K562 (cell line): ENCODE results near the gene MAPK8IP2. TPM values are rescaled to one million over a fixed set of nuclear protein-coding genes. Genes with fewer than 3 reads are reported as not detected.
A peak's percentile ranks its signal among the peaks of the same experiment; 100 is the strongest.

ENCODE experiments used
- ATF7 ChIP-seq: fragments of 450-650 bp; IDR thresholded peaks from 2 replicates; pipeline ENCODE4 v1.7.1; 2014; ENCODE audit warnings: mild to moderate bottlenecking, moderate library complexity
- JUND ChIP-seq, 2 experiments: IDR thresholded peaks; 2 replicates in 1 of 2; 3 replicates in 1 of 2; pipeline ENCODE4 v1.6.1; 2011; ENCODE audit warnings: borderline replicate concordance in 2 of 2, low read depth in 2 of 2, low read length in 2 of 2, improper control_type of control experiment in 1 of 2, missing biosample characterization in 1 of 2, missing genetic modification characterization in 1 of 2, missing genetic modification reagents in 1 of 2
- RBFOX2 ChIP-seq: fragments of 200-400 bp; formaldehyde crosslinking; IDR thresholded peaks from 2 replicates; pipeline ENCODE4 v1.6.1; 2017; ENCODE audit warnings: low read depth, mild to moderate bottlenecking, low read length, moderate library complexity
- polyA plus RNA-seq, 8 experiments: library from polyadenylated mRNA; depleted of rRNA in 4 of 8; stranded (reverse) in 5 of 8; unstranded in 3 of 8; fragments of >200 nt; fragmentation: Nextera tagmentation in 2 of 8; fragmentation: Illumina TruSeq in 1 of 8; extraction: Ambion mirVana in 2 of 8; extraction: Trizol in 1 of 8; gene quantifications; 2 replicates each; pipeline versions ENCODE4 v1.2.1 to v1.2.3, GENCODE V29; 2011 to 2014; ENCODE audit warnings: inconsistent platforms in 1 of 8, missing spikeins in 1 of 8
- total RNA-seq, 7 experiments: library from RNA; depleted of rRNA in 6 of 7; stranded (reverse); fragments of >200 nt in 6 of 7; fragmentation: Illumina TruSeq in 2 of 7; extraction: Trizol in 2 of 7; gene quantifications; 2 replicates each; pipeline versions ENCODE4 v1.2.1 to v1.2.3, GENCODE V29; 2011 to 2021; ENCODE audit warnings: low replicate concordance in 1 of 7
- TF ChIP-seq, protein P1 (sequence below): IDR thresholded peaks from 2 replicates; pipeline ENCODE4 v1.6.1; 2011; ENCODE audit warnings: borderline replicate concordance, low read depth, mild to moderate bottlenecking, moderate library complexity, low read length; ENCODE audit not compliant: insufficient read depth, poor library complexity, severe bottlenecking
- TF ChIP-seq, protein P2 (sequence below), 2 experiments: fragments of 450-650 bp in 1 of 2; sonication (generic) in 1 of 2; formaldehyde crosslinking in 1 of 2; IDR thresholded peaks; 2 replicates each; pipeline versions ENCODE4 v1.7.1 to v1.9.0; 2016 to 2022; ENCODE audit warnings: inconsistent platforms in 1 of 2, mild to moderate bottlenecking in 1 of 2, missing genetic modification reagents in 1 of 2
- TF ChIP-seq, protein P3 (sequence below), 2 experiments: IDR thresholded peaks; 2 replicates each; pipeline ENCODE4 v1.6.1; 2011; ENCODE audit warnings: borderline replicate concordance in 1 of 2, control low read depth in 1 of 2, low read depth in 1 of 2, low read length in 1 of 2, mild to moderate bottlenecking in 1 of 2, mixed read lengths in 1 of 2, moderate library complexity in 1 of 2; ENCODE audit not compliant: insufficient read depth in 1 of 2, insufficient read length in 1 of 2, poor library complexity in 1 of 2, severe bottlenecking in 1 of 2; ENCODE audit errors: extremely low read depth in 1 of 2
- TF ChIP-seq, protein P4 (sequence below), 3 experiments: IDR thresholded peaks in 2 of 3; conservative IDR thresholded peaks in 1 of 3; 2 replicates each; pipeline ENCODE4 v1.5.1; 2011 to 2012; ENCODE audit warnings: low read length in 3 of 3, mild to moderate bottlenecking in 3 of 3, control low read depth in 2 of 3, improper control_type of control experiment in 1 of 3, inconsistent platforms in 1 of 3, low read depth in 1 of 3, mixed read lengths in 1 of 3, moderate library complexity in 1 of 3; ENCODE audit not compliant: insufficient read depth in 2 of 3

The MAPK8IP2 gene
- total and polyA plus RNA-seq, 9 of the 15 experiments (the other 6 are each of a cell fraction or from before 2014, with no cell fraction given), result 0.01 to 0.47 (median 0.07) TPM; not detected in 2

DNA sequence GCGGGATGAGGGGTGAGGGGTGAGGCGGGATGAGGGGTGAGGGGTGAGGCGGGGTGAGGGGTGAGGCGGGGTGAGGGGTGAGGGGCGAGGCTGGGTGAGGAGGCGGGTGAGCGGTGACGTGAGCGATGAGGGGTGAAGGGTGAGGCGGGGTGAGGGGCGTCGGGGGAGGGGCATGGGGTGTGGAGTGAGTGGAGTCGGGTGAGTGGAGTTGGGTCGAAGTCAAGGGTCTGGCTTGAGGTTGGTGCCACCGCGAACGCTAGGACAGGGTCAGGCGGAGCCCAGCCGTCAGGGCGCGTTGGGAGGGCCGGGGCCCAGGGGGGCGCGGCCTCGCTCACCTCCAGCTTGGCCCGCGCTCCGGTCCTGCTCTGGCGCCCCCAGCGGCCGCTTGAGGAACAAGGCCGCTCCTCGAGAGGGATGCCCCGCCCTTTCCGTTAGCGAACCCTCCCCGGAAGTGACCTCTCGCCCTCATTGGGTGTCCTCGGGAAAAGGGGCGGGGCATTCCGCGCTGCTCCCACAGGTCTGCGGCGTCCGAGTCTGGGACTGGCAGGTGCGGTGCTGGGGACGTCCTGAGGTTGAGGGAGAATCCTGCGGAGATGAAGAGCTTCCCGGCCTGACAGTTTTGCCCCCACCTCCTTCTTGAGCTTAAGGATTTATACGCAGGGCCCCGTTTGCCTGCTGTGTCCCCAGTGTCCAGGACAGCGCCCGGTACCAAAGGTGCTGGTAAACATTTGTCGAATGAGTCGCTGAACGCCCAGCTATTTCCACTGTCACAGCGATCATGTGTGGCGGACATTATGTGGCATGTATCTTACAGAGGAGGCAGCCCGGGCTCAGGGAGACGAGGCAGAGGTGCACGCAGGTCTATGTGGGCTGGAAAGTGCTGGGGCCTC lies 37.8 kb upstream of the MAPK8IP2 start, which contains the start of gene SYCE3 (continued):
- TF ChIP-seq, protein P1, sequence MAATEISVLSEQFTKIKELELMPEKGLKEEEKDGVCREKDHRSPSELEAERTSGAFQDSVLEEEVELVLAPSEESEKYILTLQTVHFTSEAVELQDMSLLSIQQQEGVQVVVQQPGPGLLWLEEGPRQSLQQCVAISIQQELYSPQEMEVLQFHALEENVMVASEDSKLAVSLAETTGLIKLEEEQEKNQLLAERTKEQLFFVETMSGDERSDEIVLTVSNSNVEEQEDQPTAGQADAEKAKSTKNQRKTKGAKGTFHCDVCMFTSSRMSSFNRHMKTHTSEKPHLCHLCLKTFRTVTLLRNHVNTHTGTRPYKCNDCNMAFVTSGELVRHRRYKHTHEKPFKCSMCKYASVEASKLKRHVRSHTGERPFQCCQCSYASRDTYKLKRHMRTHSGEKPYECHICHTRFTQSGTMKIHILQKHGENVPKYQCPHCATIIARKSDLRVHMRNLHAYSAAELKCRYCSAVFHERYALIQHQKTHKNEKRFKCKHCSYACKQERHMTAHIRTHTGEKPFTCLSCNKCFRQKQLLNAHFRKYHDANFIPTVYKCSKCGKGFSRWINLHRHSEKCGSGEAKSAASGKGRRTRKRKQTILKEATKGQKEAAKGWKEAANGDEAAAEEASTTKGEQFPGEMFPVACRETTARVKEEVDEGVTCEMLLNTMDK, result peak; percentile 85
- TF ChIP-seq, protein P2, sequence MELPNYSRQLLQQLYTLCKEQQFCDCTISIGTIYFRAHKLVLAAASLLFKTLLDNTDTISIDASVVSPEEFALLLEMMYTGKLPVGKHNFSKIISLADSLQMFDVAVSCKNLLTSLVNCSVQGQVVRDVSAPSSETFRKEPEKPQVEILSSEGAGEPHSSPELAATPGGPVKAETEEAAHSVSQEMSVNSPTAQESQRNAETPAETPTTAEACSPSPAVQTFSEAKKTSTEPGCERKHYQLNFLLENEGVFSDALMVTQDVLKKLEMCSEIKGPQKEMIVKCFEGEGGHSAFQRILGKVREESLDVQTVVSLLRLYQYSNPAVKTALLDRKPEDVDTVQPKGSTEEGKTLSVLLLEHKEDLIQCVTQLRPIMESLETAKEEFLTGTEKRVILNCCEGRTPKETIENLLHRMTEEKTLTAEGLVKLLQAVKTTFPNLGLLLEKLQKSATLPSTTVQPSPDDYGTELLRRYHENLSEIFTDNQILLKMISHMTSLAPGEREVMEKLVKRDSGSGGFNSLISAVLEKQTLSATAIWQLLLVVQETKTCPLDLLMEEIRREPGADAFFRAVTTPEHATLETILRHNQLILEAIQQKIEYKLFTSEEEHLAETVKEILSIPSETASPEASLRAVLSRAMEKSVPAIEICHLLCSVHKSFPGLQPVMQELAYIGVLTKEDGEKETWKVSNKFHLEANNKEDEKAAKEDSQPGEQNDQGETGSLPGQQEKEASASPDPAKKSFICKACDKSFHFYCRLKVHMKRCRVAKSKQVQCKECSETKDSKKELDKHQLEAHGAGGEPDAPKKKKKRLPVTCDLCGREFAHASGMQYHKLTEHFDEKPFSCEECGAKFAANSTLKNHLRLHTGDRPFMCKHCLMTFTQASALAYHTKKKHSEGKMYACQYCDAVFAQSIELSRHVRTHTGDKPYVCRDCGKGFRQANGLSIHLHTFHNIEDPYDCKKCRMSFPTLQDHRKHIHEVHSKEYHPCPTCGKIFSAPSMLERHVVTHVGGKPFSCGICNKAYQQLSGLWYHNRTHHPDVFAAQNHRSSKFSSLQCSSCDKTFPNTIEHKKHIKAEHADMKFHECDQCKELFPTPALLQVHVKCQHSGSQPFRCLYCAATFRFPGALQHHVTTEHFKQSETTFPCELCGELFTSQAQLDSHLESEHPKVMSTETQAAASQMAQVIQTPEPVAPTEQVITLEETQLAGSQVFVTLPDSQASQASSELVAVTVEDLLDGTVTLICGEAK (IDR thresholded peaks at IDR 0.05), result peak; percentile 73
- TF ChIP-seq, protein P2 (CRISPR knock-in tag; IDR thresholded peaks at IDR 0.05), result no peak
- TF ChIP-seq ATF7 (peak; percentile 66), RBFOX2 (peak; percentile 73), JUND (IDR thresholded peaks at IDR 0.05; ENCODE audit: borderline replicate concordance, low read depth, low read length) (0 out of 2 replicates have a peak, but pooled peaks have one; percentile 34), JUND (tag; IDR thresholded peaks at IDR 0.05; ENCODE audit: borderline replicate concordance, low read depth, low read length) (no peak; the same call in 2 of the 3 replicates)
- TF ChIP-seq, protein P3, sequence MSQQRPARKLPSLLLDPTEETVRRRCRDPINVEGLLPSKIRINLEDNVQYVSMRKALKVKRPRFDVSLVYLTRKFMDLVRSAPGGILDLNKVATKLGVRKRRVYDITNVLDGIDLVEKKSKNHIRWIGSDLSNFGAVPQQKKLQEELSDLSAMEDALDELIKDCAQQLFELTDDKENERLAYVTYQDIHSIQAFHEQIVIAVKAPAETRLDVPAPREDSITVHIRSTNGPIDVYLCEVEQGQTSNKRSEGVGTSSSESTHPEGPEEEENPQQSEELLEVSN (IDR thresholded peaks at IDR 0.05; ENCODE audit: borderline replicate concordance in 1 of 2, extremely low read depth in 1 of 2, insufficient read depth in 1 of 2, insufficient read length in 1 of 2, low read depth in 1 of 2, low read length in 1 of 2, poor library complexity in 1 of 2, severe bottlenecking in 1 of 2), result peak in 1 of 2 experiments; percentile 35
- TF ChIP-seq, protein P4, sequence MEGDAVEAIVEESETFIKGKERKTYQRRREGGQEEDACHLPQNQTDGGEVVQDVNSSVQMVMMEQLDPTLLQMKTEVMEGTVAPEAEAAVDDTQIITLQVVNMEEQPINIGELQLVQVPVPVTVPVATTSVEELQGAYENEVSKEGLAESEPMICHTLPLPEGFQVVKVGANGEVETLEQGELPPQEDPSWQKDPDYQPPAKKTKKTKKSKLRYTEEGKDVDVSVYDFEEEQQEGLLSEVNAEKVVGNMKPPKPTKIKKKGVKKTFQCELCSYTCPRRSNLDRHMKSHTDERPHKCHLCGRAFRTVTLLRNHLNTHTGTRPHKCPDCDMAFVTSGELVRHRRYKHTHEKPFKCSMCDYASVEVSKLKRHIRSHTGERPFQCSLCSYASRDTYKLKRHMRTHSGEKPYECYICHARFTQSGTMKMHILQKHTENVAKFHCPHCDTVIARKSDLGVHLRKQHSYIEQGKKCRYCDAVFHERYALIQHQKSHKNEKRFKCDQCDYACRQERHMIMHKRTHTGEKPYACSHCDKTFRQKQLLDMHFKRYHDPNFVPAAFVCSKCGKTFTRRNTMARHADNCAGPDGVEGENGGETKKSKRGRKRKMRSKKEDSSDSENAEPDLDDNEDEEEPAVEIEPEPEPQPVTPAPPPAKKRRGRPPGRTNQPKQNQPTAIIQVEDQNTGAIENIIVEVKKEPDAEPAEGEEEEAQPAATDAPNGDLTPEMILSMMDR (IDR thresholded peaks at IDR 0.05 in 2 of 3, conservative IDR thresholded peaks at IDR 0.05 in 1 of 3; ENCODE audit: insufficient read depth in 2 of 3, low read depth in 1 of 3, low read length in 3 of 3), result peak; percentile 80 to 88 (median 85)
